Upper lobe of left lung (tissue), 6 donors: ENCODE results near the gene MBD5. TPM values are rescaled to one million over a fixed set of nuclear protein-coding genes. Genes with fewer than 3 reads are reported as not detected.

Experiments used
- ATAC-seq, 2 donors: fragments of 200-7000 bp; cut with Tn5 transposase; one replicate each; pipeline ENCODE4 v1.9.1; 2022; ENCODE audit warnings: mild to moderate bottlenecking in 2 of 2, moderate library complexity in 2 of 2; ENCODE audit not compliant: low FRiP score in 2 of 2
- DNase-seq, 2 donors: peaks; one replicate each; pipeline ENCODE4 v3.0.0-alpha.2; 2019 to 2020
- H3K27ac ChIP-seq, 4 donors: fragments of 200-600 bp; sonication (generic); one replicate each; pipeline ENCODE4 v1.5.1; 2016 to 2019
- H3K27me3 ChIP-seq, 4 donors: fragments of 200-600 bp; sonication (generic); one replicate each; pipeline ENCODE4 v1.5.1; 2017 to 2019
- H3K36me3 ChIP-seq, 4 donors: fragments of 200-600 bp; sonication (generic); one replicate each; pipeline ENCODE4 v1.5.1; 2016 to 2019
- H3K4me1 ChIP-seq, 4 donors: fragments of 200-600 bp; sonication (generic); one replicate each; pipeline ENCODE4 v1.5.1; 2018 to 2019
- H3K4me3 ChIP-seq, 4 donors: fragments of 200-600 bp; sonication (generic); one replicate each; pipeline ENCODE4 v1.5.1; 2017 to 2019; ENCODE audit warnings: mild to moderate bottlenecking in 2 of 4, moderate library complexity in 1 of 4
- H3K9me3 ChIP-seq, 4 donors: fragments of 200-600 bp; sonication (generic); one replicate each; pipeline ENCODE4 v1.5.1; 2018 to 2019
- EP300 ChIP-seq, 4 donors: sonication (generic); formaldehyde crosslinking; IDR thresholded peaks; one replicate each; pipeline ENCODE4 v1.5.1; 2017; ENCODE audit warnings: antibody characterized with exemption in 4 of 4, control low read depth in 2 of 4
- POLR2A ChIP-seq, 4 donors: fragments of 450-650 bp; IDR thresholded peaks; one replicate each; pipeline ENCODE4 v1.5.1; 2016 to 2017; ENCODE audit warnings: antibody characterized with exemption in 4 of 4, mild to moderate bottlenecking in 2 of 4
- POLR2AphosphoS5 ChIP-seq, 2 donors: sonication (generic); formaldehyde crosslinking; IDR thresholded peaks; one replicate each; pipeline ENCODE4 v1.5.1; 2017; ENCODE audit warnings: antibody characterized with exemption in 2 of 2
- WGBS, 2 donors: methylation state at CpG; one replicate each; pipeline ENCODE4 v1.1.5; 2017 to 2018; 5-methylcytosine and 5-hydroxymethylcytosine counted together
- total RNA-seq, 6 donors: library from RNA; depleted of rRNA in 4 of 6; stranded (reverse); fragments of >200 nt in 4 of 6; gene quantifications; one replicate each; pipeline versions ENCODE4 v1.1.0 to v1.2.1, GENCODE V29; 2016 to 2021
- TF ChIP-seq, protein P1 (sequence below), 6 experiments: fragments of 450-650 bp in 4 of 6; fragments of 200-600 bp in 2 of 6; sonication (generic) in 2 of 6; IDR thresholded peaks; one replicate each; pipeline ENCODE4 v1.5.1; 2016 to 2019; ENCODE audit warnings: antibody characterized with exemption in 6 of 6
- donor health status: DM: no; HTN: no; CAD: no; lungs with moderate emphysema.
- donor health status: DM: no; HTN: yes; CAD: no; lungs with severe emphysema.

Gene MBD5
- total RNA-seq, 6 donors from 2014 or later, result 22.6 to 99.5 (median 27.5) TPM

GRCh38 chr2:148455791-148456190 lies 434.9 kb downstream of the MBD5 start:
- H3K27me3 ChIP-seq, result no peaks in the 10 kb centered on the region
- ATAC-seq (no peak), DNase-seq (no peak)
- no peak for TF ChIP-seq POLR2A (IDR thresholded peaks at IDR 0.05)
- TF ChIP-seq POLR2AphosphoS5 (IDR thresholded peaks at IDR 0.05), result no peak
- TF ChIP-seq EP300 (IDR thresholded peaks at IDR 0.05), result no peak
- TF ChIP-seq, protein P1, sequence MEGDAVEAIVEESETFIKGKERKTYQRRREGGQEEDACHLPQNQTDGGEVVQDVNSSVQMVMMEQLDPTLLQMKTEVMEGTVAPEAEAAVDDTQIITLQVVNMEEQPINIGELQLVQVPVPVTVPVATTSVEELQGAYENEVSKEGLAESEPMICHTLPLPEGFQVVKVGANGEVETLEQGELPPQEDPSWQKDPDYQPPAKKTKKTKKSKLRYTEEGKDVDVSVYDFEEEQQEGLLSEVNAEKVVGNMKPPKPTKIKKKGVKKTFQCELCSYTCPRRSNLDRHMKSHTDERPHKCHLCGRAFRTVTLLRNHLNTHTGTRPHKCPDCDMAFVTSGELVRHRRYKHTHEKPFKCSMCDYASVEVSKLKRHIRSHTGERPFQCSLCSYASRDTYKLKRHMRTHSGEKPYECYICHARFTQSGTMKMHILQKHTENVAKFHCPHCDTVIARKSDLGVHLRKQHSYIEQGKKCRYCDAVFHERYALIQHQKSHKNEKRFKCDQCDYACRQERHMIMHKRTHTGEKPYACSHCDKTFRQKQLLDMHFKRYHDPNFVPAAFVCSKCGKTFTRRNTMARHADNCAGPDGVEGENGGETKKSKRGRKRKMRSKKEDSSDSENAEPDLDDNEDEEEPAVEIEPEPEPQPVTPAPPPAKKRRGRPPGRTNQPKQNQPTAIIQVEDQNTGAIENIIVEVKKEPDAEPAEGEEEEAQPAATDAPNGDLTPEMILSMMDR (IDR thresholded peaks at IDR 0.05), result no peak
- H3K4me3 ChIP-seq, result no peak overlapping the region
- 84 to 91% methylated on average over 4 of the region's 4 CpGs for WGBS, 2 donors
- H3K4me1 ChIP-seq, result no peaks in the 10 kb centered on the region
- H3K27ac ChIP-seq, result no peak overlapping the region
- no peaks in the 10 kb centered on the region for H3K36me3 ChIP-seq
- no peaks in the 10 kb centered on the region for H3K9me3 ChIP-seq

DNA sequence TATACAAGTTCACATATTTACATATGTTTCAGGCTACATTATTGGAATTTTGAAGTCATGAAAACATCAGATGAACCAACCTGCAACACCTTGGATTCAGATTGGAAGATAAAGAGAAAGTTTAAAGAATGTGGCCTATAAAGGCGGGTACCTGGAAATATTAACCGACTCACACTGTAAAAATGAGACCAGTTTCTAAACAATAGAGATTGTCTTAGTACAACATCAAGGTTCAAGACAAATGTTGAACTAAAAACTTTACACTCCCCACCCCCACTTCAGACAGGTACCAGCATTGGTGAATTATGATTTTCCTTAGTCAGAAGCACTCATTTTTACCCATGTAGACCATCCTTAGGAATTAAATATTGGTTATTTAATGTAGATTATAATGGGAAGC lies 437.3 kb downstream of the MBD5 start:
- Histone ChIP-seq H3K9me3 (no peaks in the 10 kb centered on the region), H3K27me3 (no peaks in the 10 kb centered on the region), H3K4me1 (no peaks in the 10 kb centered on the region), H3K36me3 (no peaks in the 10 kb centered on the region), H3K4me3 (no peak overlapping the region), H3K27ac (no peak overlapping the region)
- DNase-seq (no peak), ATAC-seq (no peak)
- 98 to 99% methylated on average over 2 of the region's 2 CpGs for WGBS, 2 donors
- TF ChIP-seq POLR2A (IDR thresholded peaks at IDR 0.05) (no peak), EP300 (IDR thresholded peaks at IDR 0.05) (no peak), POLR2AphosphoS5 (IDR thresholded peaks at IDR 0.05) (no peak)
- TF ChIP-seq, protein P1 (IDR thresholded peaks at IDR 0.05), result no peak

DNA sequence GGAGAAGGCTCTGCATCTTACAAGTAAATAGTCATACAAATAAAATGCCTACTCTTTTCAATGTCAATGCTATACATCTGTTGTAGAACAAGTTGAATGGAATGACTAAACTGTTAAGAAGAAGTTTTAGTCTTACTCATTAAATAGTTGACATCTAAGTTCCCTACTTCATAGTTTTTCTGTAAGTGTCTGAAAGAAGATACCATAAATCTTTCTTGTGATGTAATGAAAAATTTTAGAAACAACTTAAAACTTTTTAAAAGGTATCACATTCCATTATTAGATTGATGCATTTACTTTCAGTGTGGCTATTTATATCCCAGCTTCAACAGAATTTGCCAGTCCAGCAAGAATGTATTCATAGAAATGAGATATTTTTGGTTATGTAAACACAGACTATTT lies 438.5 kb downstream of the MBD5 start:
- DNase-seq, result no peak

DNA sequence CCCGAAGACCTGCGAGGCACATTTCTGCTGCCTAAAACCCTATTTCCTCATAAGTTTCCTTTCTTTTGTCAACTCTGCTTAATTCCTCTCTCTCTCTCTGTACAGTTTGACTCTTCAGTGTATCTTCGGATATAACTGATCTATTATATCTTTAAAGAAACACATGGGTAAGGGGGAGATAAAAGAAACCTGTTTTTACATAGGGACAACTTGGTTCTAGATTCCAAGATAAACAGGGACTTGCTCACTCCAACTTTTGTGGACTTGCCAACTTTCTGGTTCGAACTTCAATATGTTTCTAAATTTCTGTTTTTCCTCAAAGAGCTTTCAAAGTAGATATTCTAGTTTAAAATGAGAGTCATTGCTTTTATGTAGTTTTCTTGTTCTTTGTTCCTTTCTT lies 441.0 kb downstream of the MBD5 start:
- no peaks in the 10 kb centered on the region for H3K27me3 ChIP-seq
- H3K9me3 ChIP-seq, result no peaks in the 10 kb centered on the region
- ATAC-seq (no peak), DNase-seq (no peak)
- peaks cover 0 to 9% (median 2%) of the 10 kb centered on the region in 4 donors for H3K36me3 ChIP-seq
- 86 to 88% methylated on average over 4 of the region's 4 CpGs for WGBS, 2 donors
- H3K4me1 ChIP-seq, result no peaks in the 10 kb centered on the region
- no peak overlapping the region for H3K4me3 ChIP-seq
- TF ChIP-seq, protein P1 (IDR thresholded peaks at IDR 0.05), result no peak
- no peak for TF ChIP-seq POLR2AphosphoS5 (IDR thresholded peaks at IDR 0.05)
- no peak for TF ChIP-seq EP300 (IDR thresholded peaks at IDR 0.05)
- TF ChIP-seq POLR2A (IDR thresholded peaks at IDR 0.05), result no peak
- no peak overlapping the region for H3K27ac ChIP-seq

More for the DNA sequence above, 438.5 kb downstream of the MBD5 start:
- H3K36me3 ChIP-seq, result peaks cover 0 to 5% (median 2%) of the 10 kb centered on the region in 4 donors
- H3K27me3 ChIP-seq, result no peaks in the 10 kb centered on the region
- no peak overlapping the region for H3K27ac ChIP-seq
- ATAC-seq, result no peak
- H3K9me3 ChIP-seq, result no peaks in the 10 kb centered on the region
- no peaks in the 10 kb centered on the region for H3K4me1 ChIP-seq
- H3K4me3 ChIP-seq, result no peak overlapping the region
- no peak for TF ChIP-seq EP300 (IDR thresholded peaks at IDR 0.05)
- TF ChIP-seq POLR2A (IDR thresholded peaks at IDR 0.05), result no peak
- TF ChIP-seq, protein P1 (IDR thresholded peaks at IDR 0.05), result no peak
- TF ChIP-seq POLR2AphosphoS5 (IDR thresholded peaks at IDR 0.05), result no peak

- no peak for TF ChIP-seq POLR2A (IDR thresholded peaks at IDR 0.05)
- TF ChIP-seq POLR2AphosphoS5 (IDR thresholded peaks at IDR 0.05), result no peak
- TF ChIP-seq, protein P1 (IDR thresholded peaks at IDR 0.05), result no peak
- no peak for TF ChIP-seq EP300 (IDR thresholded peaks at IDR 0.05)
- no peaks in the 10 kb centered on the region for H3K36me3 ChIP-seq
- H3K27me3 ChIP-seq, result no peaks in the 10 kb centered on the region
- no peak overlapping the region for H3K27ac ChIP-seq
- DNase-seq (no peak), ATAC-seq (no peak)
- no peaks in the 10 kb centered on the region for H3K4me1 ChIP-seq
- WGBS, 2 donors, result 64 to 74% methylated on average over 1 of the region's 1 CpG
- no peaks in the 10 kb centered on the region for H3K9me3 ChIP-seq
- no peak overlapping the region for H3K4me3 ChIP-seq
Measured at GRCh38 chr2:148475626-148476025, 454.7 kb downstream of the MBD5 start.
